ENCODE data around the gene SHOC1. TPM values are rescaled to one million over a fixed set of nuclear protein-coding genes. Genes with fewer than 3 reads are reported as not detected.

The SHOC1 gene
- total RNA-seq: not detected

DNA sequence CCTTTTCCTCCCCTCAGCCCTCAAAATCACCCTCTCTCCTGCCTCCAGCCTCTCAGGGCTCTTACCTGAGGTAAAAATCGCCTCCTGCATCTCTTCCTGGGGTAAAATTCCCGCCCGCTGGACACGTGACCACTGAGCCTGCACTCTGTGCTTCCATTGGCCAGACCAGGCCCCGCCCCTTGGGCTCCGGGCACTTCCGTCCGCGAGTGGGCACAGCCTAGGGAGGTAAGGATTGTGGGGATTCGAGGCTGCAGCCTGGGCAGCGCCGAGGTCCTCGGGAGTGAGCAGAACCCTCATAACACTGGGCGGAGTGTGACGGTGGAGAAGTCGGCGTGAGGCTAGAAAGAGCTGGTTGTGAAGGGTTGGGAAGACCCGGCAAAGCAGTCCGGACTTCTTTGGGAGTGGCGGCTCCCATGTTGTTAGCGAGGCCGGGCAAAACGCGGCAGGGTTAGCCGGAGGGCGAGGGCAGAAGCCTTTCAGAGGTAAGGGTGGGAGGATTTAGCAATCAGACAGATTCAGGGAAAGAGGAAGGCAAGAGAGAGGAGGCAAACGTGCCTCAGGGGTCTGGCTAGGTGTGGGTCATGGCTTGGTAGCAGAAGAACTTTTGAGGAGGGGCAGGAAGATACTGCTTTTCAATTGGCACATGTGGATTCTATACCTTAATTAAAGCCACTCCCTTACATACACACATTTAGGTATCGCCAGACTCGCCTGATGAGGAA lies at the start of gene SHOC1:
SHOC1 (minus strand) TSS at position 103 of the 722 bp plus-strand sequence. CDS start 3,519 bp downstream, outside the sequence.
- no peak for ATAC-seq (ENCODE audit: low FRiP score)
- DNase-seq (ENCODE audit: low spot score): no peak
- TF ChIP-seq CTCF (IDR thresholded peaks at IDR 0.05): no peak

GRCh38 chr9:111843971-111844370 lies 49.2 kb upstream of the SHOC1 start:
- ATAC-seq (ENCODE audit: low FRiP score) (no peak), DNase-seq (ENCODE audit: low spot score) (no peak)
- TF ChIP-seq CTCF (IDR thresholded peaks at IDR 0.05): no peak

- TF ChIP-seq CTCF (IDR thresholded peaks at IDR 0.05): no peak
- no peak for ATAC-seq (ENCODE audit: low FRiP score)
- no peak for DNase-seq (ENCODE audit: low spot score)
Observed at GRCh38 chr9:111842313-111842712, 47.6 kb upstream of the SHOC1 start.

DNA sequence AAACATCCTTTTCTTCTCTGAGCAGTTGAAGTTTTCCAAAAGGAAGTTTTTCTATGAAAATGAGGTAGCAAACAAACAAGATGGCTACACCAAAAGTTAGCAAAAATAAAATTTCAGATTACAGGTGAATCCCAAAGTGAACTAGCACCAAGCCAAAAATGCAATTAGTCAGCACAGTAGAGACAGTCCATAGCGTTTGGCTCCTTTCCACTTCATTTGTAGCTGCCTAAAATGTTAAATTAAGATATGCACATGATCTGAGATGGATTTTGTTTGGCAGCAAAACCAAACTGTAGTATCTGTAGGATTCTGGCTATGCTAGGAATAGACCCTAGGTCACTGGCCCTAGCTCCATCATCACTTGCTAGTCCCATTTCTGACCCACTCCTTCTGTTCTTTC lies 45.7 kb upstream of the SHOC1 start:
- TF ChIP-seq CTCF (IDR thresholded peaks at IDR 0.05): no peak
- ATAC-seq (ENCODE audit: low FRiP score) (no peak), DNase-seq (ENCODE audit: low spot score) (no peak)

- no peak for DNase-seq (ENCODE audit: low spot score)
- no peak for ATAC-seq (ENCODE audit: low FRiP score)
- TF ChIP-seq CTCF (IDR thresholded peaks at IDR 0.05): no peak
Observed at GRCh38 chr9:111839987-111840386, 45.2 kb upstream of the SHOC1 start.

GRCh38 chr9:111839387-111839786 lies 44.6 kb upstream of the SHOC1 start:
- DNase-seq (ENCODE audit: low spot score) (no peak), ATAC-seq (ENCODE audit: low FRiP score) (no peak)
- no peak for TF ChIP-seq CTCF (IDR thresholded peaks at IDR 0.05)

- DNase-seq (ENCODE audit: low spot score) (no peak), ATAC-seq (ENCODE audit: low FRiP score) (no peak)
- TF ChIP-seq CTCF (IDR thresholded peaks at IDR 0.05): no peak
Observed at GRCh38 chr9:111838439-111838838, 43.7 kb upstream of the SHOC1 start.

Data from omental fat pad (tissue), 4 donors.